Measurements from ENCODE around the gene CMTR2. TPM values are rescaled to one million over a fixed set of nuclear protein-coding genes. Genes with fewer than 3 reads are reported as not detected.
"Not testable (repeated sequence)": the region's sequence is repeated elsewhere in the genome, so short reads cannot be mapped to it uniquely, and the experiment has no call there.

Gene CMTR2
- polyA plus RNA-seq, 1 experiment, result 32.7 TPM

- CTCF ChIA-PET, result interaction anchor here (1.8 kb wide), 1 partner anchor 18 kb away, joined by 11 read pairs; no protein-coding TSS in a partner anchor
- POLR2A ChIA-PET, result no interaction called here
Measured at GRCh38 chr16:71293919-71294318, 4.7 kb upstream of the CMTR2 start.

GRCh38 chr16:71292095-71292494, 2.9 kb upstream of the CMTR2 start:
- DNase-seq (ENCODE audit: low read depth, low spot score); H3K4me3 ChIP-seq (ENCODE audit: low read depth, low read length); H3K27ac ChIP-seq (ENCODE audit: low read depth, low read length); H3K27me3 ChIP-seq (ENCODE audit: control insufficient read depth, insufficient read depth, low read length); POLR2A ChIA-PET; H3K9me3 ChIP-seq (ENCODE audit: control insufficient read depth, insufficient read depth, low read length): not testable (repeated sequence)
- CTCF ChIA-PET, result interaction anchor here (1.0 kb wide), 1 partner anchor 19 kb away, joined by 3 read pairs; no protein-coding TSS in a partner anchor

More at GRCh38 chr16:71293919-71294318, 4.7 kb upstream of the CMTR2 start:
- H3K4me3 ChIP-seq (ENCODE audit: low read depth, low read length), result no peak overlapping the region
- no peak overlapping the region for H3K27ac ChIP-seq (ENCODE audit: low read depth, low read length)
- no peaks in the 10 kb centered on the region; the same call in 1 of the 2 replicates for H3K9me3 ChIP-seq (ENCODE audit: control insufficient read depth, insufficient read depth, low read length)
- no peak for TF ChIP-seq CTCF (IDR thresholded peaks at IDR 0.05; ENCODE audit: low read depth, low read length)
- no peak for DNase-seq (ENCODE audit: low read depth, low spot score)
- H3K27me3 ChIP-seq (ENCODE audit: control insufficient read depth, insufficient read depth, low read length), result peaks cover 4% of the 10 kb centered on the region

- peak overlapping the region; percentile 92 for H3K27ac ChIP-seq (ENCODE audit: low read depth, low read length)
- no peak for TF ChIP-seq CTCF (IDR thresholded peaks at IDR 0.05; ENCODE audit: low read depth, low read length)
- no peak for DNase-seq (ENCODE audit: low read depth, low spot score)
- ChIA-PET POLR2A (interaction anchor here (1.1 kb wide), 1 partner anchor 275 kb away, joined by 3 read pairs; no protein-coding TSS in a partner anchor), CTCF (no interaction called here)
- H3K27me3 ChIP-seq (ENCODE audit: control insufficient read depth, insufficient read depth, low read length), result peaks cover 4% of the 10 kb centered on the region
- peak overlapping the region; percentile 80 for H3K4me3 ChIP-seq (ENCODE audit: low read depth, low read length)
- no peaks in the 10 kb centered on the region; the same call in 1 of the 2 replicates for H3K9me3 ChIP-seq (ENCODE audit: control insufficient read depth, insufficient read depth, low read length)
Measured at GRCh38 chr16:71289732-71290062, 495 bp upstream of the CMTR2 start.

- CTCF ChIA-PET, result interaction anchor here (1.3 to 1.7 kb wide), 2 partner anchors 21 to 23 kb away, joined by 4 to 11 read pairs; no protein-coding TSS in a partner anchor
- TF ChIP-seq CTCF (IDR thresholded peaks at IDR 0.05; ENCODE audit: low read depth, low read length), result no peak
- POLR2A ChIA-PET, result interaction anchor here (0.6 kb wide), 1 partner anchor 55 kb away, joined by 7 read pairs; no protein-coding TSS in a partner anchor
- Histone ChIP-seq H3K27ac (ENCODE audit: low read depth, low read length) (peak overlapping the region; percentile 92), H3K4me3 (ENCODE audit: low read depth, low read length) (peak overlapping the region; percentile 80), H3K27me3 (ENCODE audit: control insufficient read depth, insufficient read depth, low read length) (peaks cover 4% of the 10 kb centered on the region), H3K9me3 (ENCODE audit: control insufficient read depth, insufficient read depth, low read length) (no peaks in the 10 kb centered on the region; the same call in 1 of the 2 replicates)
- no peak for DNase-seq (ENCODE audit: low read depth, low spot score)
Measured at GRCh38 chr16:71288570-71288889, 672 bp downstream of the CMTR2 start.

- H3K27me3 ChIP-seq (ENCODE audit: control insufficient read depth, insufficient read depth, low read length), result peaks cover 1% of the 10 kb centered on the region
- DNase-seq (ENCODE audit: low read depth, low spot score), result no peak
- CTCF ChIA-PET, result interaction anchor here (1.3 to 1.7 kb wide), 2 partner anchors 22 to 24 kb away, joined by 4 to 11 read pairs; no protein-coding TSS in a partner anchor
- TF ChIP-seq CTCF (IDR thresholded peaks at IDR 0.05; ENCODE audit: low read depth, low read length), result no peak
- no peak overlapping the region for H3K27ac ChIP-seq (ENCODE audit: low read depth, low read length)
- H3K4me3 ChIP-seq (ENCODE audit: low read depth, low read length), result peak overlapping the region; percentile 80
- H3K9me3 ChIP-seq (ENCODE audit: control insufficient read depth, insufficient read depth, low read length), result no peaks in the 10 kb centered on the region; the same call in 1 of the 2 replicates
- POLR2A ChIA-PET, result no interaction called here
Measured at GRCh38 chr16:71287911-71288310, 1.3 kb downstream of the CMTR2 start.

Measured in AG04450 (cell line).